Activated CD4-positive, alpha-beta T cell treated with anti-CD3 and anti-CD28 coated beads for 24 hours (primary cell): Measurements from ENCODE around the gene RMI2.
A peak's percentile ranks its signal among the peaks of the same experiment; 100 is the strongest.

Experiments
- DNase-seq, 2 donors: peaks; one replicate each; pipeline ENCODE4 v3.0.0-alpha.2; 2020; ENCODE audit warnings: low read depth in 2 of 2

Gene RMI2

GRCh38 chr16:11384184-11384955, 39.1 kb downstream of the RMI2 start:
- no peak for DNase-seq

GRCh38 chr16:11384956-11385586, 39.8 kb downstream of the RMI2 start:
- no peak for DNase-seq

GRCh38 chr16:11386054-11386680, 40.9 kb downstream of the RMI2 start:
- DNase-seq, result no peak

- DNase-seq, result no peak
Observed at GRCh38 chr16:11386791-11387546, 41.7 kb downstream of the RMI2 start.

GRCh38 chr16:11389083-11389482, 43.8 kb downstream of the RMI2 start:
- DNase-seq, result no peak

GRCh38 chr16:11389631-11390565, 44.6 kb downstream of the RMI2 start:
- no peak for DNase-seq

GRCh38 chr16:11390573-11391495, 45.6 kb downstream of the RMI2 start:
- no peak for DNase-seq

GRCh38 chr16:11391576-11391975, 46.3 kb downstream of the RMI2 start:
- no peak for DNase-seq

- DNase-seq, result no peak
Observed at GRCh38 chr16:11392041-11392581, 46.9 kb downstream of the RMI2 start.

- DNase-seq, result no peak
Observed at GRCh38 chr16:11393366-11393765, 48.1 kb downstream of the RMI2 start.

GRCh38 chr16:11393861-11394592, 48.8 kb downstream of the RMI2 start:
- DNase-seq, result no peak

- DNase-seq, result no peak
Observed at GRCh38 chr16:11394593-11394960, 49.3 kb downstream of the RMI2 start.

GRCh38 chr16:11395008-11395948, 50.0 kb downstream of the RMI2 start:
- no peak for DNase-seq

GRCh38 chr16:11395949-11396240, 50.6 kb downstream of the RMI2 start:
- DNase-seq, result no peak

- DNase-seq, result peak; percentile 57 to 58
Observed at GRCh38 chr16:11396241-11397048, 51.2 kb downstream of the RMI2 start.

GRCh38 chr16:11398136-11398535, 52.9 kb downstream of the RMI2 start:
- no peak for DNase-seq

GRCh38 chr16:11398851-11399250, 53.6 kb downstream of the RMI2 start:
- DNase-seq, result no peak
